Left colon (tissue), 2 donors: ENCODE results near the gene RHD. TPM values are rescaled to one million over a fixed set of nuclear protein-coding genes. Genes with fewer than 3 reads are reported as not detected.
"Not testable (repeated sequence)": the region's sequence is repeated elsewhere in the genome, so short reads cannot be mapped to it uniquely, and the experiment has no call there.

Experiments used
- ATAC-seq: fragments of 200-7000 bp; cut with Tn5 transposase; one replicate; pipeline ENCODE4 v1.9.1; 2020; ENCODE audit warnings: mild to moderate bottlenecking, moderate library complexity
- DNase-seq, 2 donors: peaks; one replicate each; pipeline ENCODE4 v3.0.0-alpha.2; 2020
- intact Hi-C, 2 donors: fragments of 100-400 bp; cut with DNase I in 1 of 2; cut with micrococcal nuclease in 1 of 2; formaldehyde crosslinking; loops; one replicate each; pipeline versions ENCODE4 v1.11.2 to v1.14.0; 2022; cut with DNase I, micrococcal nuclease
- total RNA-seq, 2 donors: library from RNA; stranded (reverse); fragmentation: NEBNext Ultra II Directional; extraction: Animal tissue kit (Norgen Biotek cat#: 25700); gene quantifications; one replicate each; pipeline ENCODE4 v1.2.1, GENCODE V29; 2021
- donor health status: DM: no; HTN: no; CAD: no.
- donor health status: DM: yes; HTN: yes; CAD: no.

The RHD gene
- total RNA-seq, 2 donors from 2014 or later = not detected

DNA sequence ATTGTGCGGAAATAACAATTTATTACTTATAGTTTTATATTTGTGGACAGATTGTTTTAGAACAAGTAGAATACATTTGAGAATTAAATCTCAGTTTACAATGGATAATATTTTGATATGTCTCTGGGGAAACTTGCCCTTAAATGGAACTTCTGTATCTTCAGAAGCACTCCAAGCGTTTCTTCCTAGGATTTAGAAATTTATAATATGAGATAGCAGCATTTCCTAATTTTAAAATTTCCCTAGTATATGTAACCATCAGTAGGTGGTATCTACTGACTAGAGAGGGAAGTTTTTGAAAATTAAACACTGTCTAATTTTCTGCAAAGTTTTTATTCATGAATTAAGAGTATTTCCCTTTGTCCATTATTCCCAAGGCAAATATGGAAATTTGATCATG, 21.1 kb downstream of the RHD start:
- DNase-seq, ATAC-seq, intact Hi-C loops: not testable (repeated sequence)

DNA sequence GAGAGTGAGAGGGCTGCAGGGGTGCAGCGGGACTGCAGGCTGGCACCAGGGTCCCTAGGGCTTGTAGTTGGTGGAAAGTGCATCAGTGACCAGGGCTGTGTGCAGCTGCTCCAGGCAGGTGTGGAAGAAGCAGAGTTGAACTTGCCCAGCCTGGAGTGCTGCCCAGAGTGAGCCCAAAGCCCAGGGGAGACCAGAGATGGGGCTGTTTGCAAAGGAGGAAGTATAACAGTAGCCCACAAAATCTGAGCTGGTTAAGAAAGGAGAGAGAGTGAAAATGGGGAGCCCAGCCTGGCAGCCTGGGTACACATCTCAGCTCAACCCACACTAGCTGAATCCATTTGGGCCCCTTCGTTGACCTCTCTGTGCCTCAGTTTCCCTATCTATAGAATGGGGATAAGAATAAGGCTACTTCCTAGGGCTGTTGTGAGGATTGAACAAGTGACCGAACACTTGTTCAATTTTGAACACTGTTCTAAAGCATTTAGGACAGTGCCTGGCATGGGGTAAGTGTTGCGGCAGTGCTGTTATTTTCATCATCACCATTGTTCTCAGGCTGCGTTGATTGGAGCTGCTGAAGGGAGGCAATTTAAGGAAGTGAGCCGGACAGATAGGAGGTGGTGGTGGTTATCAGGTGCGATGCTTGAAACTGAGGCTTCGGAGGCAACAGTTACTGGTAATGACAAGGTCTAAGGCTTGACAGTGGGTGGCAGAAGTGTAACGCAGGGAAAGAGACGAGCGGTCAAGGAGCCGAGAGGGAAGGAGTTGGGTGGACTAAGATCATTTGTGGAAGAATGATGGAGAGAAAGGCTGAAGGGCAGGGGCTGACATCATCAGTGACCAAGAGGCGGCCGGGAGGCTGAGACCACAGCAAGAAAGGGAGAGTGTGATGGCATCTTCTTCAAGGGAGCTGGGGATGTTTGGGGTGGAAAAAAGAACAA, 22.8 kb downstream of the RHD start:
- intact Hi-C loops, ATAC-seq: not testable (repeated sequence)

DNA sequence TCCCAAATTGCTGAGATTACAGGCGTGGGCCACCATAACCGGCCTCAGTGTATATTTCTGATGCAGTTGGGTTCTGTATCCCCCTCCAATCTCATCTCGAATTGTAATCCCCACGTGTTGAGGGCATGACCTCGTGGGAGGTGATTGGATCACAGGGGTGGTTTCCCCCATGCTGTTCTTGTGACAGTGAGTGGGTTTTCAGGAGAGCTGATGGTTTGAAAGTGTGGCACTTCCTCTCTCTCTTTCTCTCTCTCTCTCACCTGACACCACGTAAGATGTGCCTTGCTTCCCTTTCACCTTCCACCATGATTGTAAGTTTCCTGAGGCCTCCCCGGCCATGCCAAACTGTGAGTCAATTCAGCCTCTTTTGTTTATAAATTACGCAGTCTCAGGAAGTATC, 24.2 kb downstream of the RHD start:
- DNase-seq, ATAC-seq, intact Hi-C loops: not testable (repeated sequence)

More for the DNA sequence above, 22.8 kb downstream of the RHD start:
- not testable (repeated sequence) for DNase-seq

DNA sequence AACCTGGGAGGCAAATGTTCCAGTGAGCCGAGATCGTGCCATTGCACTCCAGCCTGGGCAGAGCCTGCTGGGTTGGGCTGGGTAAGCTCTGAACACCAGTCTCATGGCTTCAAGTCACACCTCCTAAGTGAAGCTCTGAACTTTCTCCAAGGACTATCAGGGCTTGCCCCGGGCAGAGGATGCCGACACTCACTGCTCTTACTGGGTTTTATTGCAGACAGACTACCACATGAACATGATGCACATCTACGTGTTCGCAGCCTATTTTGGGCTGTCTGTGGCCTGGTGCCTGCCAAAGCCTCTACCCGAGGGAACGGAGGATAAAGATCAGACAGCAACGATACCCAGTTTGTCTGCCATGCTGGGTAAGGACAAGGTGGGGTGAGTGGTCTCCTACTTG, 28.4 kb downstream of the RHD start:
- intact Hi-C loops, ATAC-seq, DNase-seq: not testable (repeated sequence)

DNA sequence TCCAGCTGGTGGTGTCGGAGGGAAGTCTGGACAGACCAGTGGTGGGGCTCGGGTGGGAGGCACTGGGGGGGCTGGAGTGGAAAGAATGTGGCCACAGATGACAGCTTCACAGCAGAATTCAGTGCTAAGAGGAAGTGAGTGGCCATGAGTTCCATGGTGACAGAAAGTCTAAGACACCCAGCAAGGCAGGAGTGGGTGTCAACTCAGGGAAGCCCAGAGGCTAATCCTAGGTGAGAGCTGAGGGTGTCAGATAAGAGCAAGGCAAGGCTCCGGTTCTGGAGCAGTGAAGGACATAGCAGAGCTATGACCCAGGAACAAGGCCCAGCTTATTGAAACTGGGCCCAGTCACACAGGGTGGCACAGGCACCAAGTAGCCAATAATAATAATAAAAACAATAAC, 30.0 kb downstream of the RHD start:
- intact Hi-C loops, DNase-seq, ATAC-seq: not testable (repeated sequence)

DNA sequence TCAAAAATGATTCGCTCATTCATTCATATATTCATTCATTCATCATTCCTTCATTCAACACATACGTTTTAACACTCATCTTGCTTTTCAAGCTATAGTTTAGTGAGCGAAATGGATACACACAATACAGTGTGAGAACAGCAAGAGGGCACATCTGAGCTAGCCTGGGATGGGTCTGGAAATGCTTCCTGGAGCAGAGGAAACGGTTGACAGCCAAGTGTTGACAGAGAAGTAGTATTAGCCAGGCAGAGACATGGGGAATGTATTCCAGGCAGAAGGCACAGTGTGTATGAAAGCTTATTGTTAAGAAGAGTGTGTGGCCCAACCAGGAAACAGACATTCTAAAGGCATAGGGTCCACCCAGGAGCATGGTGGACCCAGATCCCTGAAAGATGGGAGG, 32.6 kb downstream of the RHD start:
- DNase-seq, ATAC-seq, intact Hi-C loops: not testable (repeated sequence)

DNA sequence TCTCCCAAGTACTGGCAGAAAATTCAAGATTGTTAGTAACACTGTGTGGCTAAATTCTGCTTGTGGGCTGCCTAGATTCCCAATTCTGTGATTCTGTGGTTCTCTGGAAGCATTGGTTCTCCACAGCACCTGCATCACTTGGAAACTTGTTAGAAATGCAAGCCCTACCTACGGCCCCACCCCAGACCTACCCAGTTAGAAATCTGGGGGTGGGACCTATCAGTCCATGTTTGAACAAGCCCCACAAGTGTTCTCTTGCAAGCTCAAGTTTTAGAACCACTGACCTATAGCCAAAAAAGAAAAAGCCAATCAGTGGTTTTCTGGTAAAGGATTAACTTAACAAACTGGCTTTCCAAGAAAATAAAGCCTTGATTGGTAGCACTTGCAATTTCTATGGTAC, 35.9 kb downstream of the RHD start:
- not testable (repeated sequence) for ATAC-seq

DNA sequence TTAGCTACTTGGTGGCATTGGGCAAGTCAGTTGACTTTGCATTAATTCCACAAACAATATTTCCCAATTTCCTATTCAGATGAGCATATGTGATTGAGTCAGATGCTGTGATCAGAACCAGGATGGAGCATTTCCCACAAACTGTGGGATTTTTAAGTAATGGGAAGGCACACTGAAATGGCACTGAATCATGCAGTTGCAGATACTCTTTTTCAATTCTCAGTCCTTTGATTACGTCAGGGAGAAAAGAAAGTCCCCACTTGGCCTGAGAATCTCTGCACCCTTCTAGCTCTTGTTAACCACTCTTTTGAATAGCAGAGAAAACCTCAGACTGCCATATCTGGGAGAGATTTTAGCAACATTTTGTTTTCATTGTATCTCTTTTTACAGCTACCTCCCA, 36.8 kb downstream of the RHD start:
- ATAC-seq, DNase-seq, intact Hi-C loops: not testable (repeated sequence)

More for the DNA sequence above, 35.9 kb downstream of the RHD start:
- DNase-seq, intact Hi-C loops: not testable (repeated sequence)

DNA sequence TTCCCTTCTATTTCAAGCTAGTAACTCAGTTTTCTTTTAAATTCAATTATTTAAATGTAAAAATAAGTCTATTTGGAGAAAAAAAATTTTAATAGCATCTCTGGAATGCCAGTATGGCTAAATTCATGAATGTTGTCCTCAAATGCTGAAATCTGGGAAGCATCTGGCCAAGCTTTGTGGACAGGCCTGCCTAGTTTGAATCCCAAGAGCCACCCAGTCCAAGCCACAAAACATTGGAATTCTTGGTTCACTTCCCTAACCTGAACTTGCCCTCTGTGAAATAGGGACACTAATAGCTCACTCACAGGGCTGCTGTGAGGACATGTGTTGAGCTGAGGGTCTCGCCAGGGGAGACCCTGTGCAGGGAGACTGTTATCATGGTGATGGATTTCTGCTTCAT, 37.2 kb downstream of the RHD start:
- ATAC-seq, intact Hi-C loops, DNase-seq: not testable (repeated sequence)

DNA sequence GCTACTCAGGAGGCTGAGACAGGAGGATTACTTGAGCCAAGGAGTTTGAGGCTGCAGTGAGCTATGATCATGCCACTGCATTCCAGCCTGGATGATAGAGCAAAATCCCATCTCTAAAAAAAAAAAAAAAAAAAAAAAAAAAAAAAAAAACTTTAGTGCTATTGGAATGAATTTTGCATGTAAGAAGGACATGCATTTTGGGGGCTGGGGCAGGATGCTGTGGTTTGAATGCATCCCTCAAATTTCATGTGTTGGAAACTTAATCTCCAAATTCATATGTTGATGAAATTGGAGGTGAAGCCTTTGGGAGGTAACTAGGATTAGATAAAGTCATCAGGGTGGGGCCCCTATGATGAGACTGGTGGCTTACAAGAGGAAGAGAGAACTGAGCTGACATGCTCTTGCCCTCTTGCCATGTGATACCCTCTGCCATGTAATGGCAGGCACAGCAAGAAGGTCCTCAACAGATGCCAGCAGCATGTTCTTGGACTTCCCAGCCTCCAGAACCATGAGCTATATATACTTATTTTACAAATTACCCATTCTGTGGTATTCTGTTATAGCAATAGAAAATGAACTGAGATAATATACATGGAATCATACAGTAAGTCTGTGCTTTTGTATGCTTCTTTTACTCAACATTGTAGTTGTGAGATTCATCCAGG, 40.6 kb downstream of the RHD start:
- intact Hi-C loops, DNase-seq, ATAC-seq: not testable (repeated sequence)

DNA sequence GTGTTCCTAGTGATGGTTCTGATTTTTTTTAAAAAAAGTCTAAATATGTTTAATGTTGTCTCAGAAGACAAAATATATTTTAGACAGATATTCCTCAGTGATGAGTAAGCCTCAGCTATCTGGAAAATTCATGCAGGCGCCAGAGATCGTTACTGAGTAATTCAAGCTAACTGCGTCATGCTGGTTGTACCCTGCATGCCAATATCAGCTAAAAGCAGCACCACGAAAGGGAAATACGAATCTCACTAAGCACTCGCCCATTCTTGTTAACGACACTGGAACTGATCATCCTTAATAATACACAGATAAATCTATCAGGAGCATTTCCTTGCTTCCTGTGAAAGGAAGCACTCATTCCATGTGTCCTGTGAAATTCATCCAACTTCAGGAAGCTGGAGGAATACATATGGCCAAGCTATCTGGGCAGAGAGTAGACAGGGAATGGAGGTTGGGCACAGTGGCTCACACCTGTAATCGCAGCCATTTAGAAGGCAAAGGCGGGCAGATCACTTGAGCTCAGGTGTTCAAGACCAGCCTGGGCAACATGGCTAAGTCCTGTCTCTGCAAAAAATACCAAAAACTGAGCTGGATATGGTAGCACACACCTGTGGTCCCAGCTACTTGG, 48.1 kb downstream of the RHD start:
- DNase-seq, ATAC-seq, intact Hi-C loops: not testable (repeated sequence)

DNA sequence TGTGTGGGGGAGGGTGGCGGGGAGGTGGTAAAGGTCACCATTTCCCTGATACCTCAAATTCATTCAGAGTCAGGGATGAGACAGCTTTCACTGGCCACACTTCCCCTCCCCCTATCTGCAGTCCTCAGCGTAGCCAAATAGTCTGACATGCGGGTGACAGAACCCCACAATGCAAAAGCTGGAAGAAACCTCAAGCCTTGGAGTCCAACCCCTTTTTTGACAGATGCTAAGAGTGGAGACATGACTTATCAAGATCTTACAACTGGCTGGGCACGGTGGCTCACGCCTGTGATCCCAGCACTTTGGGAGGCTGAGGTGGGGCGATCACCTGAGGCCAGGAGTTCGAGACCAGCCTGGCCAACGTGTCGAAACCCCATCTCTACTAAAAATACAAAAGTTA, 49.8 kb downstream of the RHD start:
- intact Hi-C loops, ATAC-seq, DNase-seq: not testable (repeated sequence)

DNA sequence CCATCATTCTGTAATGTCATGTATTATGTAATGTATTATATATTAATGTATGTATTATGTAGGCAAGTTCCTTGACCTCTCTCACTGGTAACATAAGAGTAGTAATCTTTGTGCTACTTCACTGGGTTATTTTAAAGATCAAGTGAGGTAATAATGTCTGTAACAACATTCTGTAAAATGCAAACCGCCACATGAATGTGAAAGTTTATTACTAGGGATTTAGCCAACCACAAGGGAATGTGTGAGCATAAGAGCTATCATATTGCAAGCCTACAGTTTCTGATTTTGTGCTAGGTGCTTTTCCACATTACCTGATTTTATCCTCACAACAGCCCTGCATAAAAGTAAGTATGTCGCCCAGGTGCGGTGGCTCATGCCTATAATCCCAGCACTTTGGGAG, 52.1 kb downstream of the RHD start:
- DNase-seq, ATAC-seq, intact Hi-C loops: not testable (repeated sequence)

DNA sequence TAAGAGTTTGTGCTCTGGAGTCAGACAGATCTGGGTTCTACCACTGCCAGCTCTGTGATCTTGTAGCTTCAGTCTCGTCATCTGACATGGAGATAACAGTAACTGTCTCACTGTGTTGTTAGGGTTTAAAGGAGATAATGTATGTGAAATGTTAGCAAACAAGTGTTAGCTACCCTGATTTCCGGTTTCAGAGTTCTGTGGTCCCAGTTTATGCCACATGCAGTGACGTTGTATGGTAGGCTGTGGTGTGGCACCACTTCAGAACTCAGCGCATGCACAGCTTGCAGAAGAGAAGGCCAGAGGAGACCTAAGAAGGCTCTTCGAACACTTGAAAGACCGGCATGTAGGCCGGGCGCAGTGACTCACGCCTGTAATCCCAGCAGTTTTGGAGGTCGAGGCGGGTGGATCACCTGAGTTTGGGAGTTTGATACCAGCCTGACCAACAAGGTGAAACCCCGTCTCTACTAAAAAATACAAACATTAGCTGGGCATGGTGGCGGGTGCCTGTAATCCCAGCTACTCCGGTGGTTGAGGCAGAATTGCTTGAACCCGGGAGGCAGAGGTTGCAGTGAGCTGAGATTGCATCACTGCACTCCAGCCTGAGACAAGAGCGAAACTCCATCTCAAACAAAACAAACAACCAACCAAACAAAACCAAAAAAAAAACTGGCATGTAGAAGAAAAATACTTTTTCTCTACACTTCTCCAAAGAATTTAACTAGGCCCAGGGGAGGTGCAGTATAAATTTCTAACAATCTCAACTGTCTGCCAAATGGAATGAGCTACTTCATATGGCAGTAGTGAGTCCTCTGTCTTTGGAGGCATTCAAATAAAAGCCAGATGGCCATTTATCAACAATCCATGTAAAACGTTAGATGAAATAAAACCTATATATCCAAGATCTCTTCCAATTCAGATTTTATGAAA, 55.8 kb downstream of the RHD start:
- ATAC-seq, intact Hi-C loops, DNase-seq: not testable (repeated sequence)

DNA sequence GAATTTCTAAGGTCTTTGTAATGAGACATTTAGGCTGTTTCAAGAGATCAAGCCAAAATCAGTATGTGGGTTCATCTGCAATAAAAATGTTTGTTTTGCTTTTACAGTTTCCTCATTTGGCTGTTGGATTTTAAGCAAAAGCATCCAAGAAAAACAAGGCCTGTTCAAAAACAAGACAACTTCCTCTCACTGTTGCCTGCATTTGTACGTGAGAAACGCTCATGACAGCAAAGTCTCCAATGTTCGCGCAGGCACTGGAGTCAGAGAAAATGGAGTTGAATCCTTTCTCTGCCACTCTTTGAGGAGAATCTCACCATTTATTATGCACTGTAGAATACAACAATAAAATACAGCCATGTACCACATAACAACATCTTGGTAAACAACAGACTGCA, 56.5 kb downstream of the RHD start:
- intact Hi-C loops, DNase-seq, ATAC-seq: not testable (repeated sequence)

DNA sequence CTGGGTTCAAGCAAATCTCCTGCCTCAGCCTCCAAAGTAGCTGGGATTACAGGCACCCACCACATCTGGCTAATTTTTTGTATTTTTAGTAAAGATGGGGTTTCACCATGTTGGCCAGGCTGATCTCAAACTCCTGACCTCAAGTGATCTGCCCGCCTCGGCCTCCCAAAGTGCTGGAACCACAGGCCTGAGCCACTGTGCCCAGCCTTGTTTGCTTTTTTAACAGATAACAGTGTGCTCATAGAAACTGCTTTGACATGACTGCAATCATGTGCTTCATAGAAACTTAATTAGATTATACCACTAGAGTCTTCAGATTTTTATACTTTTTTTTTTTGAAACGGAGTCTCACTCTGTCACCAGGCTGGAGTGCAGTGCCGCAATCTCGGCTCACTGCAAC, 57.0 kb downstream of the RHD start:
- intact Hi-C loops, ATAC-seq, DNase-seq: not testable (repeated sequence)

DNA sequence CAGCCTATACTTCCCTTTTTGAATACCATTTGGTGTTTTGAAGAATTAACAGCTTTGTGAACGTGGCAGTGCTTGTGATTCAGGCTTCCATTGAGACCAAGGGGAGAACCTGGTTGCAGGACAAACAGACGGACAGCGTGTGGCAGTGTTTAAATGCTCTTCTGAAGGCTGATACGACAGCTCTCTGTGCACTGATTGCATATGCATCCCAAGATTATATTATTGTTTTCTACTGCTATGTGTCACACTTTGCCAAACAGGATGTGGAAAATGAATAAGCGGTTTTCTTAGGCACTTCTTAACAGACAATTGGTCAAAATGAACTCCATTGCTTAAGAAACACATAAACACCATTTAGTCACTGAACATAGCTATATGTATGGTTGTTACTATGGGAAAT, 57.6 kb downstream of the RHD start:
- ATAC-seq, DNase-seq, intact Hi-C loops: not testable (repeated sequence)

DNA sequence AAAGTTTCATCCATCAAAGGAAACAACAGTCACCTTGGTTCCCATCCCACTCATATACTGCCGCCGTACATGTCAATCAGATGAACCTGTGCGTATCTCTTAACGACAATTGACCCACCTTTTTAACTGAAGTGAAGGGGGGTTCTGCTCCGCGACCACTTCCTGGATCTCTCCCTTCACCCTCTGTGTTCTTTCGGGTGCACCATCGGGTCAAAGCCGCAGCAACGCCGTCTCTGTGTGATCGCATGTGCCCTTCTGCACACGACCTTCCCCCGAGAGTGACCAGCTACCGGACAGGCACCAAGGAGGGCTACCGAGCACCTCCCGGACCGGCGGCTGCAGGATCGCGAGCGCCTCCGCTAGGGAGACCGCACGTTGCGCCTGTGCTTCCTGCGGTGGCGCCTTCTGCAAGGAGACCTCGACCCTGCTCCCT, 64.6 kb downstream of the RHD start:
- DNase-seq (peak; percentile 36 to 62), ATAC-seq (peak; percentile 58)
- intact Hi-C loops = not testable (repeated sequence)
